HG02623 (cell line): Measurements from ENCODE around the gene UVRAG.

ENCODE experiments used
- ATAC-seq: cut with Tn5 transposase; IDR thresholded peaks from one replicate; pipeline ENCODE4 v1.9.1; 2021; ENCODE audit warnings: moderate library complexity; ENCODE audit not compliant: unreplicated experiment

Gene UVRAG

DNA sequence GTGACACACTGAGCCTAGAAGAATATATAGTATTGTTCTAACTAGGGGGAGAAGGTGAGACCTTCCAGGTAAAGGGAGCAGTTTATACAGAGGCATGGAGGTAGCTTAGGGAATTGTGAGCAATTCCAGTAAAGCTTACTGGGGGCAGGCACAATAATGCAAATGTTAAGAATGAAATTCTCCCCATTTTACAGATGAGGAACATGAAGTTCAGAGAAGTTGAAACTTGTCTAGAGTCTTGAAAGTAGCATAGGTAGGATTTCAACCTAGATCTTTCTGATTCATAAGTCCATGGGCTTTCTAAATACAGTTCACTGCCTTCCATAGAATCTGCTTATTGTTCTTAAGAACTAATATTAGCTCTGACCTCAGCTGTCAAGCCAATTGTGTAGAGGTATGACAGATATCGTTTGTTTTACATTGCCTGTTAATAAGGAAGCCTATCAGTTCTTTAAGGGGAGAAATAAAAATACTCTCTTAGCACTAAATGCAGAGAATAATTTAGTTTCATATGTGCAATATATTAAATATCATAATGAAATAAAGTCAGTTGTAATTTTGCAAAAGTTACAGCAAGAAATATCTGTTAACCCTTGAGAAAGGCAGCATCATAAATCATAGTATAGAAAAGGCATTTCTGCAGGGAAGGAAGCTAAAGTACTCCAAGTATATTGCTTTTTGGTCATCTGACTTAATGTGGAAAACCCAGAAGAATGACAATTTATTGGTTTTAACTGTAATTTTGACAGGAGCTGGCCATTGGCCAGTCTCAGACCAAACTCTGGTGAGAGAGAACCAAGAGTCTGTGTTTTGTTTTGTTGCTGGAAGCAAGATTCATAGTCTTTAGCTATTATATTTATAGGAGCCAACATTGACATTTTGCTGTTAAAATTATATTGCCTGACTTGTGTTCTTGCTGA, 181.8 kb downstream of the UVRAG start:
- ATAC-seq = no peak

DNA sequence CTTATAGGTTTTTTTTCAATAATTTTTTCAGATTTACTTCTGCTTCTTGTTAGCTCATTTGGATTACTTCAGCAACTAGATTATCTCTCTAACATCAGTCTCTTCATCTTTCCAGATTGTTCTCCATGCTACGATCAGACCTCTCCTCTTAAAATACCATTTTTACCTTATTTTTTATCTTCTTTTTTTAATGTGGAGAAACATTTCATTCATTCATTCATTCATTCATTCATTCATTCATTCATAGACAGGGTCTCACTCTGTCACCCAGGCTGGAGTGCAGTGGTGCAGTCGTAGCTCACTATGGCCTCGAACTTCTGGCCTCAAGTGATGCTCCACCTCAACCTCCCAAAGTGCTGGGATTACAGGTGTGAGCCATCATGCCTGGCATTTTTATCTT, 189.4 kb downstream of the UVRAG start:
- ATAC-seq = no peak

- no peak for ATAC-seq
Measured at GRCh38 chr11:76005756-76006155, 190.7 kb downstream of the UVRAG start.

GRCh38 chr11:76007166-76007565, 192.2 kb downstream of the UVRAG start:
- no peak for ATAC-seq

DNA sequence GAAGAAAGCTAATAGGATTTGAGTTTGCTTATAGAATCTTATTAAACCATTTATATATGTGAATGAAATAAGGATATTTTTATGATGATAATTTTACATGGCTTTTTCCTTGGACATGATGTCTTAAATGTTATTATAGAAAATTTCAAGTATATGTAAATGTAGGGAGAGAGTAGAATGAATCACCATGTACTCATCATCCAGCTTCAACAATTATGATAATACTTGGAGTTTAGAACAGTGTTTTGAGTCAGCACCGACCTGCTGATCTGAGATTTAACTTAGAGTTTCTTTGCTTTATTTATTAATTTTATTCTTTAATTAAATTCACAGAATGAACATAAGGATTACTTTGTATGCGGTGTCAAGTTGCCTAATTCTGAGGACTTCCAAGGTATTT, 193.5 kb downstream of the UVRAG start:
- no peak for ATAC-seq

GRCh38 chr11:76010051-76010450, 195.0 kb downstream of the UVRAG start:
- ATAC-seq = no peak

- ATAC-seq = no peak
Measured at GRCh38 chr11:76013526-76013925, 198.5 kb downstream of the UVRAG start.

GRCh38 chr11:76023236-76024068, 208.4 kb downstream of the UVRAG start:
- ATAC-seq = no peak

- ATAC-seq = no peak
Measured at GRCh38 chr11:76025068-76025467, 210.1 kb downstream of the UVRAG start.

- ATAC-seq = no peak
Measured at GRCh38 chr11:76025817-76026216, 210.8 kb downstream of the UVRAG start.

GRCh38 chr11:76026281-76026680, 211.3 kb downstream of the UVRAG start:
- ATAC-seq = no peak

- ATAC-seq = no peak
Measured at GRCh38 chr11:76026862-76027261, 211.9 kb downstream of the UVRAG start.

GRCh38 chr11:76030286-76030685, 215.3 kb downstream of the UVRAG start:
- ATAC-seq = no peak

DNA sequence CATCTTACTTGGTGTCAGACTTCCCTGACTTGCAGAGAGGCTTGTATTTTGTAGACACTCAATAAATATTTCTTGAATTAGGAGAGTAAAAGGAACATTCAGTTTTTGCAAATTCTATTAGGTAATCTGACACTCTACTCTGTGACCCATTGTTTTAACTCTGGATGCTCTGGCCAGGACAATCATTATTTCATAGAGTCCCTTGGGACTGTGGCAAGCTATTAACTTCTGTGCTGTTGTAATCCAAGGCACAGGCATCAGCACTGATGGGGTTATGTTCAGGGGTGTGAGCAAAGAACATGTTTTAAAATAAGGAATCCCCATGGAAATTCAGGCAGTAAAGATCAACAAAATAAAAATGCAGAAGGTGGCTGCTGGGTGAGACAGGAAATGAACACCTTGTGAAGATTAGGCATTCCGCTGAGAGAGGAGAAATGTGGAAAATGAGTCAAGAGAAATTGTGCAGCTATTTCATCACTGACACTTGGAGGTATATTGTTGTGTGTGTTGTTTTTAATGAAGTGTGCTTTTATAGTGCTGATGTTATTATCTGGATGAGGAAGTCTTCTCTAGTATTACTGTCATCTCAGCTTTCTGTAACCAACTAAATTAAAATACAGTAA, 216.1 kb downstream of the UVRAG start:
- no peak for ATAC-seq

DNA sequence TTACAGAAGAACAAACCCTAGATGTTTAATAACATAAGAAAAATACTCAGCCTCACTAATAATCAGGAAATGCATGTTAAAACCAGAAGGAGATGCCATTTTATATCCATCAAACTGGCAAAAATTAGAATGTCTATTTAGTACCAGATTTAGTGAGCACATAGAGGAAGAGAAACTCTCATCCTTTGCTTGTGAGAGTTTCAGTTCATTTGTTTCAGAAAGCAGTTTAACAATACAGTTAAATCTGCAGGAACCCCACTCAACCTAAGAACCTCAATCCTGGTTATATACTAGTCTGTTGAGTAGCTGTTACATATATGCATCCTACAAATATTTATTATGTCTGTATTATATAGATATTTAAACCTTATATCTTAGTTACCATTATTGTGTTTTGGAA, 218.7 kb downstream of the UVRAG start:
- no peak for ATAC-seq

GRCh38 chr11:76035020-76035419, 220.0 kb downstream of the UVRAG start:
- ATAC-seq = no peak

- ATAC-seq = no peak
Measured at GRCh38 chr11:76038608-76039007, 223.6 kb downstream of the UVRAG start.

DNA sequence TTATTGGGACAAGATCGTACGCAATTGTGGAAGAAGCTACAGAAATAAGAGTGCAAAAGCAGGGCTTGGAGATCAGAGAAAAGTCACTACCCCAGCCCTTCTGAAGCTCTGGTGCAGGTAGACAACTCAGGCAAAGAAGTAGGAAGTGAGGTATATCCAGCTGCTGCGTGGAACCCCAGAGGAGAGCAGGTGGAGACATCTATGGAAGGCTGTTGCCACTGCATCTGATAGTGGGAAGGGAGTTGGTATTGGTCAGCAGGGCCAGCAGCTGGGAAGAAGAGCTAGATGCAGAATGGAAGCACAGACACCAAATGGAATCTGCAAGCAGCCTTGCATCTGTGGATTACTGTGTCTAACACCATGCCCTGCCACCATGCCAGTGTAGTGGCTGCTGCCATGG, 226.2 kb downstream of the UVRAG start:
- no peak for ATAC-seq

DNA sequence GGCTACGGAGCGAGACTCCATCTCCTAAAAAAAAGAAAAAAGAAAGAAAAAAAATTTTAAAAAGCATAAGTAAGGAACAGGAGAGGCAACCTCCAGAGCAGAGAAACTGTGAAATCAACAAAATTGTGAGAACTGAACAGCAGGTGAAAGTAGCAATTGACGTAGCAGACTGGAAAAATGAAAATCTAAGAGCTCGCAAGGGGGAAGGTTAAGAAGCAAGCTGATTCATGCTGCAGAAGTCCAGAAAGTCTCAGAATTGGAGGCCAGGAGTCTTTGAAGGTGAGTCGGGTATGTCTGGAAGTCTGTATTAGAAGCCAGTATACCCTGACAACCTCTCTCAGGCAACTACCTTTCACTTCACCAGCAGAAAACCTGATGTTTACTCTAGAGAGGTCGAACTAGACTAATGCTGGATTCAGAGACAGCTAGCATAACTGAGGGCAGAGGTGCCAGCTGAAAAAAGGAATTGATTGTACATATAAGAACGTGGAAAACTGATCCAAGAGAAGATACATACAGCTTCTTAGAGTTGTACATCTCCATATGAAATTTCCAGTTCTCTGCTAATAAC, 229.8 kb downstream of the UVRAG start:
- no peak for ATAC-seq

GRCh38 chr11:76047231-76047630, 232.2 kb downstream of the UVRAG start:
- no peak for ATAC-seq

DNA sequence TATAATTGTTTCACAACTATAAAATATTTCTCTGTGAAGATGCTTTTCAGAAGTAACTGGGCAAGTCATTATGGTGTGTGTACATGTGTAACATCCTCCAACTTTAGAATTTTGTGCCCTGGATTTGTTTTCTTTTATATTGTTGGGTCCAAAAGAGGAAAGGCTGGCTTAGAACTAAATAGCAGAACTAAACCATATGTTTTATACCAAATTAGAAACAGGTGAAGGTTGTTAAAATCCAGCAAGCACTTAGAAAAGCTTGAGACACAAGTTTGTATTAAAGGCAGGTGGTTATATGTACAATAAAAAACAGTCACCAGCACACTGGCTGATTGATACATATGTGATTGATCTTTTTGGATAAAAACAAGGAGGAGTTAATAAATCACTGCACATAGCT, 232.8 kb downstream of the UVRAG start:
- ATAC-seq = no peak
